Stomach (tissue), 4 donors: ENCODE measurements around the gene NRF1.

Experiments used
- EP300 ChIP-seq: sonication (generic); formaldehyde crosslinking; IDR thresholded peaks from one replicate; pipeline ENCODE4 v1.6.1; 2017; ENCODE audit warnings: antibody characterized with exemption
- POLR2AphosphoS5 ChIP-seq, 3 donors: sonication (generic); formaldehyde crosslinking; IDR thresholded peaks; one replicate each; pipeline ENCODE4 v1.6.1; 2016; ENCODE audit warnings: antibody characterized with exemption in 3 of 3
- TF ChIP-seq, protein P1 (sequence below), 7 experiments: fragments of 450-650 bp in 4 of 7; fragments of 200-600 bp in 3 of 7; sonication (generic) in 3 of 7; IDR thresholded peaks; one replicate each; pipeline ENCODE4 v1.5.1; 2016 to 2019; ENCODE audit warnings: antibody characterized with exemption in 7 of 7, control low read depth in 2 of 7, mild to moderate bottlenecking in 1 of 7

DNA sequence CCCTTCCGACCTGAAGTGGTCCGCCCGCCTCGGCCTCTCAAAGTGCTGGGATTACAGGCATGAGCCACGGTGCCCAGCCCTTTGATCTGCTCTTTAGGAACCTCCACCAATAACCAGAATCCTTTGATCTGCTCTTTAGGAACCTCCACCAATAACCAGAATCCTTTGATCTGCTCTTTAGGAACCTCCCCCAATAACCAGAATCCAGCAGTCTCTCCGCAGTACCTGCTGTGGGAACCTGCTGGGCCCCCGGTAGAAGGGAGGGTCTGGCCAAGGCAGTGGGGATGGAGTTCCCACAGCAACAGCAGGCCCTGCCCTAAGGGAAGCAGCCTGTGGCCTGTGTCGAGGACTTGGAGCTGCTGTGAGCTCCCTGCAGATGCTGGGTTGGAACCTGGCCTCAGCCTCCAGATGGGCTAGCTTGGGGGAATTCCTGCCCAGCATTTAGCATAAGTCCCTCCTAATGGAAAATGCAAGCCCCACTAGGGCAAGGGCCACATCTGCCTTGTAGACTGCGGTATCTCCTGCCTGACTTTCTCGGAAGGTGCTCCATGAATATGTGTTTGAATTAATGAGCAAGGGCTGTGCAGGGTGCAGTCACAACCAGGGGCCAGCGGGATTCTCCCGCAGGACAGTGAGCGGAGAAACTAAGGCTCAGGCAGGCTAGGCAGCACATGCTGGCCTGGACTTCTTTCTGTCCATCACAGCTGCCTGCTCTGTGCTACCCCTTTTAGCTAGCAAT lies 175.5 kb downstream of the NRF1 start:
- no peak for TF ChIP-seq EP300
- TF ChIP-seq, protein P1, sequence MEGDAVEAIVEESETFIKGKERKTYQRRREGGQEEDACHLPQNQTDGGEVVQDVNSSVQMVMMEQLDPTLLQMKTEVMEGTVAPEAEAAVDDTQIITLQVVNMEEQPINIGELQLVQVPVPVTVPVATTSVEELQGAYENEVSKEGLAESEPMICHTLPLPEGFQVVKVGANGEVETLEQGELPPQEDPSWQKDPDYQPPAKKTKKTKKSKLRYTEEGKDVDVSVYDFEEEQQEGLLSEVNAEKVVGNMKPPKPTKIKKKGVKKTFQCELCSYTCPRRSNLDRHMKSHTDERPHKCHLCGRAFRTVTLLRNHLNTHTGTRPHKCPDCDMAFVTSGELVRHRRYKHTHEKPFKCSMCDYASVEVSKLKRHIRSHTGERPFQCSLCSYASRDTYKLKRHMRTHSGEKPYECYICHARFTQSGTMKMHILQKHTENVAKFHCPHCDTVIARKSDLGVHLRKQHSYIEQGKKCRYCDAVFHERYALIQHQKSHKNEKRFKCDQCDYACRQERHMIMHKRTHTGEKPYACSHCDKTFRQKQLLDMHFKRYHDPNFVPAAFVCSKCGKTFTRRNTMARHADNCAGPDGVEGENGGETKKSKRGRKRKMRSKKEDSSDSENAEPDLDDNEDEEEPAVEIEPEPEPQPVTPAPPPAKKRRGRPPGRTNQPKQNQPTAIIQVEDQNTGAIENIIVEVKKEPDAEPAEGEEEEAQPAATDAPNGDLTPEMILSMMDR (IDR thresholded peaks at IDR 0.05): no peak
- no peak for TF ChIP-seq POLR2AphosphoS5 (IDR thresholded peaks at IDR 0.05)
